ENCODE data around the gene CCDC88B.

Gene CCDC88B

GRCh38 chr11:64382586-64382985, 42.6 kb downstream of the CCDC88B start:
- DNase-seq (ENCODE audit: low spot score), result no peak

DNA sequence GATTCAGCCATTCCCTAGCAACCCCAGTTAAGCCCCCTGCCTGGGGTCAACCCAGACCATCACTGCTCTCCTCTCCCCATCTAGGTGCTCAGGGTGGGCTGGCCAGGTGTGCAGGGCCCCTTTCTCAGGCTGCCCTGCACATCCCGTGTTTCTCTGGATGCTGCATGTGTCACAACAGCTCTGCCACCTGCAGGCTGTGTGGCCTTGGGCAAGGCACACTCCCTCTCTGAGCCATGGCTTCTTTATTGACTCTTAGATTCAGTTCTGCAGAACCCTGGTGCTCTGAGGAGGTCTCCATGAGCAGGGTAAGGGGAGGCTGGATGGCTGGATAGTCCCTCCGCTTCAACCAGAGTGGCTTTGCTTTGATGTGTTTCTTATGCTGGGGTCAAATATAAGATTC, 43.6 kb downstream of the CCDC88B start:
- no peak for DNase-seq (ENCODE audit: low spot score)

- no peak for DNase-seq (ENCODE audit: low spot score)
Observed at GRCh38 chr11:64384028-64384737, 44.2 kb downstream of the CCDC88B start.

DNA sequence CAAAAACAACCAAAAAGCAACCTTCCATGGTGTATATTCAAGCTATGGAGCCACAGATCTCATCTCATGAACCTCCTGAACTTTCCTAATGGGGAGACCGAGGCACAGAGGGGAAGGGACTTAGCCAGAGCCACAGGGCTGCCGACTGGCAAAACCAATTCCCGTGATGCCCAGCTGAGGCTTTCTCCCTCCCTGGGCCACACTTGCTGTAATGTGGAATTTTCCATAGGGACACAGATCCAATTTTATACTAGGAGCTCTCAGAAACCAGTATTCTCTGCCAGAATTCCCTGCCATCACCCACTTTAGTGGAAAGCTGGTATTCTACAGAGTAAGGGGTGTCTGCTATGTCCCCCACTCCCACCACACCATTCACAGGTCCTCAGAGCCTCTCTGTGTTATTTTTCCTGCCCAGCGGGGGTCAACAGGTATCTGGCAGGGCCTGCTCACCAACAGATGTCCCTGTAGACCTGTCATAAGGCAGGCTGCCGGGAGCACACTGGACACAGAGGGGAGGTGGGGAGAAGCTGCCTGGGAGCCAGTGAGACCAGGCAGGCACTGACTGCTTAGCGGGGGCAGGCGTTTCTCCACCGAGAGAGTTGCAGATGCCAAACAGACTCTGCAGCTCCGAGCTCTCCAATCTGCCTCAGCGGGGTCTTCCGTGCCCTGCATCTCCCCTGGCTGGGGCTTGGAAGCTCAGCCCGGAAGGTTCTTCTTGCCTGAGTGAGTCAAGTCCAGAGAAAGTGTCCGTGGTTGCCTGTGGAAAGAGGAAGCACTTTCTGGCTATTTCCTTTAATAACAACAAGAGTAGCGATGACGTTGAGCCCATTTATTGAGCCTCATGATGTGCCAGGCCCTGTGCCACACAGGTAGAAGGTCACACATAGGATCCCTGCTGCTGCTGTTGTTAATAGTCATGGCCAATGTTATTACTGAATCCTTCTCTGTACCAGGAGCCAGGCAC, 45.3 kb downstream of the CCDC88B start:
- no peak for DNase-seq (ENCODE audit: low spot score)

DNA sequence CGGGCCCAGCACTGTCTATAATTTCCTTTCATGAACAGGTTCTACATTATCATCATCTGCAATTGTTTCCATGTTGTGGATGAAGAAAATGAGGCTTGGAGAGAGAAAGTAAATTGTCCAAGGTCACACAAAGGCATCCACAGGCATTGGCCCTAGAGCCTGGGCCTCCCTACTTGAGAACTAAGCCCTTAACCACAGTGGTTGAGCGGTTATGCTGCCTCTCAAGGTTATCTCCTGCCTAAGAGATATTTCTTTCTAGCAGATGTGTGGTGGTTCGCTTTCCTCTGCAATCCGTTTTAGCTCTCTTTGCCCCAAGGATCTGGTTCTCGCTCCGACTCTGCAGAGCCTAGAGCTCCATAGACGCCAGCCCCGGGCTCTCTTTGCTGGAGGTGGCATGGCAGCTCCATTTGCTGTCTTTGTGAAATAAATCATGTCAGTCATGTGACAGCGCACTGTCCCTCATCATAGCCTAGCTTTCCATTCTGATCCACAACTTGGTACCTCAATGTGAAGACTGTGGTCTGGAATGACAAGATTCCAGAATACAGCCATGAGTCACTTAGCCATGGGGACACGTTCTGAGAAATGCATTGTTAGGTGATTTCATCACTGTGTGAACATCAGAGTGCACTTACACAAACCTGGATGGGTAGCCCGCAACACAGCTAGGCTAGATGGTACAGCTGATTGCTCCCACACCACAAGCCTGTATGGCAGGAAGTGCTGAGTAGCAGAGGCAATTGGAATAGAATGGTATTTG, 46.1 kb downstream of the CCDC88B start:
- no peak for DNase-seq (ENCODE audit: low spot score)

GRCh38 chr11:64387916-64388315, 47.9 kb downstream of the CCDC88B start:
- DNase-seq (ENCODE audit: low spot score), result no peak

GRCh38 chr11:64388894-64389293, 48.9 kb downstream of the CCDC88B start:
- no peak for DNase-seq (ENCODE audit: low spot score)

- no peak for DNase-seq (ENCODE audit: low spot score)
Observed at GRCh38 chr11:64389851-64390250, 49.8 kb downstream of the CCDC88B start.

GRCh38 chr11:64390558-64390957, 50.6 kb downstream of the CCDC88B start:
- no peak for DNase-seq (ENCODE audit: low spot score)

GRCh38 chr11:64391839-64392238, 51.8 kb downstream of the CCDC88B start:
- DNase-seq (ENCODE audit: low spot score), result no peak

DNA sequence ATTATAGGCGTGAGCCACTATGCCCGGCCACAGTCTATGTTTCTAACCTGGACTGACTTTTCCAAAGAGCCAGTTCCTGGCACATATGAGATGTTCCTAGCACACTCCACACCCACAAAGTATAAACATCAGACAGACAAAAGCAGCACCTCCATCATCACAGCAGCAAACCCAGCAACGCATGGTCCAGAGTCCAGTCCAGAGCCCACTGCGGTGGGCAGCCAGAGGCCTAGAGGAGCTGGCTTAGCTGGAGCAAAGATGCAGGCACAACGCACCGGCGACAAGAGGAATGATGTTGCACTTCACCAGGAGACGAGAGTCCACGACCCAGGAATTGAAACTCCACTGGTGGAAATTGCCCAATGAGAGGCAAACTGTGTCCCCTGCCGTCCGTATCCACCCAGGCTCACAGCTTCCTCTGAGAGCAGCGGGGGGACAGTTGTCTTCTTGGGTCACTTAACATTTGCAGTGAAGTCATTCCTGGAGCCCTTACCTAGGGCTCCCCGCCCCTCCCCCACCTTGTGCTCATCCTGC, 55.6 kb downstream of the CCDC88B start:
- DNase-seq (ENCODE audit: low spot score), result no peak

DNA sequence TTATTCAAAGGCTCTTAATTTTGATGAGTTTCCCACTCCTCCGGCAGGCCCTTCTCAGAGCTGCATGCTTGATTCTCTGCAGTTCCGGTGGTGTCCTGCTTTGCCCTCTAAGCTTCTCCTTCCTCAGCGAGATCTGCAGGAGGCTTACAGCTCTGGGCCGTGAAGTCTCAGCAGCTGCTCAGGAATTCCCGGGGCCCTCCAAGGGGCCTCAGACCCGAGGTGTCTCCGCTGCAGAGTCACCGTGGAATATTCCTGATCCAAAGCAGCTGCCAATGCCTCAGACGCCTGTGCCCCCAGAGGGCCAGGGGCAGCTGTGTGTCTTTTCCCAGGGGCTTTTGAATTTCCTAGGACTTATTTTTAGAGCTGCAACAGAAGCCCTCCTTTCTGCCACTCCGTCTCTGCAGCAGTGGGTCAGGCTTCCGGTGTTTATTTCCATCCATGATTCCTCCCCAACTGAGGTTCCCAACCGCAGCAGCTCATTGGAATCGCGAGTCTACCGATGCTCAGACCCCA, 56.1 kb downstream of the CCDC88B start:
- no peak for DNase-seq (ENCODE audit: low spot score)

GRCh38 chr11:64400102-64400501, 60.1 kb downstream of the CCDC88B start:
- peak; percentile 82 for DNase-seq (ENCODE audit: low spot score)

GRCh38 chr11:64400667-64401066, 60.7 kb downstream of the CCDC88B start:
- no peak for DNase-seq (ENCODE audit: low spot score)

DNA sequence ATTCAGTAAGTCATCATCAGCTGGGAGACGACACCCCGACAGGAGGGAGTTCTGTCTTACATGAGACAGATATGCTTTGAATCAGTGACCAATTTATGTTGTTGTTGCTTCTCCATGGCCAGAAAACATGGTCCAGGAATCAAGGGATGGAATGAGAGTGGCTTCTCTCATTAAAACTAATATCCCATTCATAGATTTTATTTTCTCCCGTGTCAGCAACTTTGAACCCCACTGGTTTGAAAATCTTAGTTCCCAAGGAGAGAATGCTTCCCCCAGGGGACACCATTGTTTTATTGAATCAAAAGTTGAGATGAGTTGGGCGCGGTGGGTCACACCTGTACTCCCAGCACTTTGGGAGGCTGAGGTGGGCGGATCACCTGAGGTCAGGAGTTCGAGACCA, 61.8 kb downstream of the CCDC88B start:
- no peak for DNase-seq (ENCODE audit: low spot score)

- no peak for DNase-seq (ENCODE audit: low spot score)
Observed at GRCh38 chr11:64403106-64403505, 63.1 kb downstream of the CCDC88B start.

DNA sequence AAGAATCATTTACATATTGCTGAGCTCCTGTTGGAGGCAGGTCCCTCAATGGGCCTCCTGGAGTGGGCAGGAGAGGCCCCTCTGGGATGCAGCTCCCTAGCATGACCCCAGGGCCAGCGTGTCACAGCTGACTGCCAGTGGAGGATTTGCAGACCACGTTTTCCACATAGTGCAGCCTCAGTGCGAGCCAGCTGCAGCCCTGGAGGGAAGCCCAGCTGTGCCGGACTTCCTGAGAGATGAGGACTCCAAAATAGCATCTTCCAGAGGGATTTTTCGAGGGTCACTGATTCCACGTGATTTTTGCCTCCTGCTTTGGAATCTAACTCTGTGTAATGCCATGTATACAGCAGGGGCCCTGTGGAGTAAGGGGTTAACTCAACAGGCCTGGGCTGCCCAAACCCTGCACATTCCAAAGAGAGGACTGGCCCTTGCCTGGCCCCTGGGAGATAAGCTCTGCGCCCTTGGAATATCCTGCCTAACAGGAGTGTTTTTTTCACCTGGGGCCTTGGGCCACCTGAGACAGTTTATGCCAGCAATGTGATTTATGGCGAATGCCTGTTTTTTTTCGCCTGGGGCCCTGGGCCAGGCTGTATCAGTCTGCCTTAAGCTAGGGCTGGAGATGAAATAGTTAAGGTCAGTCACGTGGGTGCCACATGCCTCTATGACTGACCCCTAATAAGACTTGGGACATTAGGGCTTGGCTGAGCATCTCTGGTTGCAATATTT, 66.4 kb downstream of the CCDC88B start:
- no peak for DNase-seq (ENCODE audit: low spot score)
